ENCODE data around the gene BANF1. TPM values are rescaled to one million over a fixed set of nuclear protein-coding genes. Genes with fewer than 3 reads are reported as not detected.

BANF1 gene
- total and polyA plus RNA-seq, 2 experiments from 2014 or later = 31.6 to 330 TPM

GRCh38 chr11:65981972-65982823 is 20.1 kb upstream of the BANF1 start:
- 71% methylated on average over 14 to 16 of the region's 16 CpGs for WGBS, 2 experiments (ENCODE audit: low coverage in 1 of 2, low lambda C conversion rate in 2 of 2, missing lambda C conversion rate in 2 of 2)

GRCh38 chr11:65982824-65983588 is 19.3 kb upstream of the BANF1 start:
- Histone ChIP-seq H4K20me1 (ENCODE audit: insufficient read depth) (no peaks in the 10 kb centered on the region), H3K9me2 (ENCODE audit: insufficient read depth) (no peaks in the 10 kb centered on the region), H3K9ac (no peak overlapping the region), H3K79me2 (ENCODE audit: insufficient read depth) (no peaks in the 10 kb centered on the region), H3K27me3 (replicated peaks; ENCODE audit: insufficient read depth) (no peaks in the 10 kb centered on the region), H3K9me3 (ENCODE audit: low read depth) (no peaks in the 10 kb centered on the region), H3K27ac (no peak overlapping the region), H2AFZ (no peak overlapping the region), H3F3A (ENCODE audit: insufficient read depth) (peaks cover 5% of the 10 kb centered on the region; the same call in 1 of the 2 replicates), H3K4me3 (no peak overlapping the region), H3K36me3 (ENCODE audit: low read depth) (no peaks in the 10 kb centered on the region), H3K4me2 (ENCODE audit: unreplicated experiment) (no peak overlapping the region), H3K4me1 (ENCODE audit: insufficient read depth) (no peaks in the 10 kb centered on the region)
- 73 to 79% methylated on average over 22 of the region's 22 CpGs for WGBS, 2 experiments (ENCODE audit: low coverage in 1 of 2, low lambda C conversion rate in 2 of 2, missing lambda C conversion rate in 2 of 2)
- TF ChIP-seq EZH2phosphoT487 (IDR thresholded peaks at IDR 0.05; ENCODE audit: insufficient read depth, low read depth) = no peak
- no peak for TF ChIP-seq EZH2 (IDR thresholded peaks at IDR 0.05; ENCODE audit: insufficient read depth, poor library complexity, severe bottlenecking)
- DNase-seq = no peak
- in situ Hi-C loops (cut with MboI) = loop anchor here (10.0 kb wide), 1 partner anchor 98 kb away; the partner anchor contains the start of gene FIBP

More at GRCh38 chr11:65981972-65982823, 20.1 kb upstream of the BANF1 start:
- H3K36me3 ChIP-seq (ENCODE audit: low read depth) = no peaks in the 10 kb centered on the region; the same call in 1 of the 2 replicates
- TF ChIP-seq EZH2 (IDR thresholded peaks at IDR 0.05; ENCODE audit: insufficient read depth, poor library complexity, severe bottlenecking) (no peak), EZH2phosphoT487 (IDR thresholded peaks at IDR 0.05; ENCODE audit: insufficient read depth, low read depth) (no peak)
- H4K20me1 ChIP-seq (ENCODE audit: insufficient read depth) = no peaks in the 10 kb centered on the region
- no peak overlapping the region for H2AFZ ChIP-seq
- in situ Hi-C loops (cut with MboI) = loop anchor here (10.0 kb wide), 1 partner anchor 97 kb away; the partner anchor contains the start of gene FIBP
- H3K9me2 ChIP-seq (ENCODE audit: insufficient read depth) = no peaks in the 10 kb centered on the region
- H3K9me3 ChIP-seq (ENCODE audit: low read depth) = no peaks in the 10 kb centered on the region
- H3K27ac ChIP-seq = no peak overlapping the region
- H3K27me3 ChIP-seq (replicated peaks; ENCODE audit: insufficient read depth) = no peaks in the 10 kb centered on the region
- DNase-seq = no peak
- no peak overlapping the region for H3K4me2 ChIP-seq (ENCODE audit: unreplicated experiment)
- H3F3A ChIP-seq (ENCODE audit: insufficient read depth) = peaks cover 5% of the 10 kb centered on the region; the same call in 1 of the 2 replicates
- H3K79me2 ChIP-seq (ENCODE audit: insufficient read depth) = no peaks in the 10 kb centered on the region
- no peak overlapping the region for H3K4me3 ChIP-seq
- no peak overlapping the region for H3K9ac ChIP-seq
- H3K4me1 ChIP-seq (ENCODE audit: insufficient read depth) = no peaks in the 10 kb centered on the region

DNA sequence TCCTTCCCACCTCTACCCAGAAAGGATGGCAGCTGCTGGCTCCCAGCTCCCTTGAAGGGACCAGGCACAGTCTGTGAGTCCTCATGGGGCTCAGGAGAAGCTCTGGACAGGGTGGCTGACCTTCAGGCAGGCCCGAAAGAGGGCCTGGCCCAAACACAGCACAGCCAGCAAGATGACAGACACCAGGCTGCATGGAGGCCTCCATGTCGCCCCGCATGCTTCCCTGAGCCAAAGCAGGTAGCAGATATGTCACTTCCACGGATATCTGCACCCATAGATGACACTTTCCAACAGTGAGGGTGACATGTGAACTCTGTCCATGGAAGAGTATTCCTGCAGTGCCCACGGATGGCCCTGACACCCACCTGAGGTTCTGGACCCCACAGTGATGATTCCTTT is 18.7 kb upstream of the BANF1 start:
- in situ Hi-C loops (cut with MboI) = loop anchor here (10.0 kb wide), 1 partner anchor 99 kb away; the partner anchor contains the start of gene FIBP
- no peaks in the 10 kb centered on the region for H3K4me1 ChIP-seq (ENCODE audit: insufficient read depth)
- H3K4me2 ChIP-seq (ENCODE audit: unreplicated experiment) = no peak overlapping the region
- H3K4me3 ChIP-seq = no peak overlapping the region
- H3K27me3 ChIP-seq (replicated peaks; ENCODE audit: insufficient read depth) = no peaks in the 10 kb centered on the region
- 76 to 83% methylated on average over 5 of the region's 5 CpGs for WGBS, 2 experiments (ENCODE audit: low coverage in 1 of 2, low lambda C conversion rate in 2 of 2, missing lambda C conversion rate in 2 of 2)
- no peaks in the 10 kb centered on the region for H4K20me1 ChIP-seq (ENCODE audit: insufficient read depth)
- H2AFZ ChIP-seq = no peak overlapping the region
- no peaks in the 10 kb centered on the region for H3K9me3 ChIP-seq (ENCODE audit: low read depth)
- H3K36me3 ChIP-seq (ENCODE audit: low read depth) = no peaks in the 10 kb centered on the region
- no peak overlapping the region for H3K9ac ChIP-seq
- no peak overlapping the region for H3K27ac ChIP-seq
- no peaks in the 10 kb centered on the region for H3K9me2 ChIP-seq (ENCODE audit: insufficient read depth)
- peaks cover 5% of the 10 kb centered on the region; the same call in 1 of the 2 replicates for H3F3A ChIP-seq (ENCODE audit: insufficient read depth)
- no peak for DNase-seq
- no peak for TF ChIP-seq EZH2phosphoT487 (IDR thresholded peaks at IDR 0.05; ENCODE audit: insufficient read depth, low read depth)
- H3K79me2 ChIP-seq (ENCODE audit: insufficient read depth) = no peaks in the 10 kb centered on the region

DNA sequence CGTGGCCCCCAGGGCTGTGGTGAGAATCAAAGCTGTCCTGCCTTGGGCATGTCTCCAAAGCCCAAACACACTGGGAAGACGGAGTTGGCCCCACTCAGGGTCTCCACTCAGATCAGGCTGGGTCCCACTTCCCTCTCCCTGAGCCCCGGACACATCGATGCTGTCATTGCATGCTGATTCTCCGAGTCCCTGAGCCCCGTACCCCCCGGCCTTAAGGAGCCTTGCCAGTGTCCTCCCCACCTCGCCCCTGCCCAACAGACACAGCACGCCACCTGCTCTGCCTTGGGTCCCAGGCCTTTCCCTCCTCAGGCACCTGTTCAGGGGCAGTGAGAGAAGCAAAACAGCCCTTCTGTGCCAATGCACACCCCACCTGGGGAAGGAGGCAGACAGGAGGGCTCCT is 15.0 kb upstream of the BANF1 start:
- no peak for DNase-seq
- Histone ChIP-seq H4K20me1 (ENCODE audit: insufficient read depth) (no peaks in the 10 kb centered on the region), H3K9me3 (ENCODE audit: low read depth) (no peaks in the 10 kb centered on the region), H3K27ac (no peak overlapping the region), H3K36me3 (ENCODE audit: low read depth) (no peaks in the 10 kb centered on the region; the same call in 1 of the 2 replicates), H3K4me3 (no peak overlapping the region), H3K79me2 (ENCODE audit: insufficient read depth) (no peaks in the 10 kb centered on the region), H3K4me2 (ENCODE audit: unreplicated experiment) (no peak overlapping the region), H2AFZ (no peak overlapping the region), H3K9ac (no peak overlapping the region), H3K9me2 (ENCODE audit: insufficient read depth) (no peaks in the 10 kb centered on the region), H3K27me3 (replicated peaks; ENCODE audit: insufficient read depth) (no peaks in the 10 kb centered on the region), H3K4me1 (ENCODE audit: insufficient read depth) (no peaks in the 10 kb centered on the region), H3F3A (ENCODE audit: insufficient read depth) (peaks cover 16% of the 10 kb centered on the region)
- WGBS, 2 experiments (ENCODE audit: low coverage in 1 of 2, low lambda C conversion rate in 2 of 2, missing lambda C conversion rate in 2 of 2) = 79 to 85% methylated on average over 8 to 9 of the region's 9 CpGs
- no peak for TF ChIP-seq EZH2 (IDR thresholded peaks at IDR 0.05; ENCODE audit: insufficient read depth, poor library complexity, severe bottlenecking)
- no peak for TF ChIP-seq EZH2phosphoT487 (IDR thresholded peaks at IDR 0.05; ENCODE audit: insufficient read depth, low read depth)
- in situ Hi-C loops (cut with MboI) = loop anchor here (10.0 kb wide), 1 partner anchor 103 kb away; the partner anchor contains the start of gene FIBP

Measured in GM23248 (cell line).